HG03457 (cell line): Measurements from ENCODE around the gene MCTP1.
A peak's percentile ranks its signal among the peaks of the same experiment; 100 is the strongest.
"Not testable (repeated sequence)": the region's sequence is repeated elsewhere in the genome, so short reads cannot be mapped to it uniquely, and the experiment has no call there.

Experiments used
- ATAC-seq: cut with Tn5 transposase; IDR thresholded peaks from one replicate; pipeline ENCODE4 v1.9.1; 2021; ENCODE audit warnings: moderate number of reproducible peaks; ENCODE audit not compliant: unreplicated experiment

MCTP1 gene

DNA sequence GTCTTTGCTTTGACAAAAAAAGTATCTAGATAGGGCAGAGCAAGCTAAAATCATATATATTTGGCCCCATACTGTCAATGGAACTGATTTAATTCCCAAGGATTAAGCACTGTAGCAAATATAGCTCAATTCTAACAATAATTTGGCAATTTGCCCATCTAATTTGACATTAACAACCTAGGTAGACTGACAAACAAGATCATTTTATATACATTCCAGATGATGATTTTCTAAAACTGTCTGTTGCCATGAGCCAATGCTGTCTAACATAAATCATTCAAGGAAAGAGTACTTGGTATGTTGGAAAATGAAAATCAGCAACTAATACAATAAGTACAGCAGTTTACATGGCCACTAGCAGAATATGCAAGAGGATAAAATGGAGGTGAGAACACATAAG lies 32.1 kb downstream of the MCTP1 start:
- ATAC-seq: no peak

- ATAC-seq: no peak
Measured at GRCh38 chr5:95251185-95251584, 33.7 kb downstream of the MCTP1 start.

GRCh38 chr5:95244479-95244878 lies 40.4 kb downstream of the MCTP1 start:
- no peak for ATAC-seq

- ATAC-seq: peak; percentile 88
Measured at GRCh38 chr5:95241635-95242034, 43.3 kb downstream of the MCTP1 start.

DNA sequence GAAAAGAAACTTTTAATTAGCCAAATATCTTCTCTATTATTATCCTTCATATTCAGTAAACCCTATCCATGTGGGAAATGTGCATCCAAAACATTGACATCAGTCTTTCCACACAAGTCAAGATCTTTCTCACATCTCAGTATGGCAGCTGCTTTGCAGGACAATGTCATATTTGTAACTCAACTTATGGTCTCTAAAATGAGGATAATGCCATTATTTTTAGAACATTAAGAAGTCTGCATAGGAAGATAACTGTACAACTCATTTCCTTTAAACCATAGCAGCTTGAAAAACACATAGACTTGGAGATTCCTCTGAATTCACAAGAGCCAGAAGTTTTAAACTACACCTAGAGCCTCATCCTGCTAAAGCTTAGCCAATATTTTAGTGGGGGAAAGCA lies 43.7 kb downstream of the MCTP1 start:
- ATAC-seq: no peak

DNA sequence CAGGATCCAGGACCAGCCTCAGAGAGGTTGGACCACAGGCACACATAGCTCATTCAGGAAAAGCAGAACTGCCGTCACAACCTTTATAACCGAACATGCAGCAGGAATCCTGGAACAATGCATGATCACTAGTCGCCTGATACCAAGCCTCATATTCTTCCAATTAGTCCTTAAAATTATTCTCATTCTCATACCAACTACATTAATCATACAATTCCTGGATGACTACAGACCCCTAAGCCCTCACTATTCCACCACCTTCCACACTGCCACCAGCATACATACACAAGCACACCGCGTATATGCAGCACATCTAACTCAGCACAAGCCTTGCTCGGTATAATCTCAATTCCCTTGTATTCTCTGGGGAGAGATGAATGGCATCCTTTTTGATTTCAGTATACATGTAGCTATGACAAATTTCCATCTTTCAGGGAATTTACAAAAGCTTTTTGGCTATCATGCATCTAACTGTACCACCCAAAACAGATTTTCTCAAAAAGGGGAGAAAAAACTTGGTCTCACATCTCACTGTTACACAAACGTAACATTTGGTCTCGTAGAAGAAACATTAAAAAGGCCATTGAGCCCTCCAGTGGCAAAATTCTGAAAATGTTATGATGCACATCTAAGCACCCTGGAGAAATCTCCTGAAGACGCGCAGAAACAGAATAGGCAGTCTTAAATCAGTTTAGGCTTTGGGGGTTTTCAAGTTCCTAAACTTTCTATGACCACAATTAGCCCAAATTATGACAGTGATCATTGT lies 46.2 kb downstream of the MCTP1 start:
- no peak for ATAC-seq

DNA sequence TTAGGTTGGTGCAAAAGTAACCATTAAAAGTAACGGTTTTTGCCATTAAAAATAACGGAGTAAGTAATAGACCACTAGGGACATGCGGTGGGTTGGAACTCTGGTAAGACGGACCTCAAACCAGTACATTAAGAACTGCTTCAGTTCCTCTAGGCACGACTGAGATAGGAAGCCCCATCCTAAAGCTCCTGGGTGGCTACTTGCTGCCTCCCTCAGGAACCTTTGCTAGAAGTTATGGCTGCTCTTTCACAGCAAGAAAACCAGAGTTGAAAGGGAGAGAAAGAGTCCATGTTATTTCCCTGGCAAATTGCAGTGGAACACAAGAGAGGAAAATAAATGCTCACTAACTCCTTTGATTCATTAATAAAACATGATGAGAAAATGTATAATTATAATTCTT lies 47.6 kb downstream of the MCTP1 start:
- ATAC-seq: no peak

DNA sequence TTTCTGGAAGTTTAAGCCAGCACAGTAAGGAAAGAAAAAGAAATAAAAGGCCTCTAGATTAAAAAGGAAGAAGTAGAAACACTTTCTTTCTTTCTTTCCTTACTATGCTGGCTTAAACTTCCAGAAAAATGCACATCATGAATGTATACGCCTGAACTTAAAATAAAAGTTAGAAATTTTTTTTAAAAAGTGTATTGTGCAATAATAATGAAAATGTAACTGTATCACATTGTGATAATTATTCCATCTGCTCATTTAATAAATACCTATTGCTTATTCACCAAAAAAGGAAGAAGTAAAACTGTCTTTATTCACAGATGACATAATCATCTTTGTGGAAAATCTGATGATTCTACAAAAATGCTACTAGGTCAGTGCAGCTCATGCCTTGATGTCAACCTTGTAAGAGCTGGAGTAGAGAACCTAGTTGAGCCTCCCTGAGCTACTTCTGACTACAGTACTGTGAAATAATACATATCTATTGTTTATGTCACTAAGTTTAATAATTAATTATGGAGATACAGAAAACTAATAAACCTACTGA lies 49.4 kb downstream of the MCTP1 start:
- no peak for ATAC-seq

DNA sequence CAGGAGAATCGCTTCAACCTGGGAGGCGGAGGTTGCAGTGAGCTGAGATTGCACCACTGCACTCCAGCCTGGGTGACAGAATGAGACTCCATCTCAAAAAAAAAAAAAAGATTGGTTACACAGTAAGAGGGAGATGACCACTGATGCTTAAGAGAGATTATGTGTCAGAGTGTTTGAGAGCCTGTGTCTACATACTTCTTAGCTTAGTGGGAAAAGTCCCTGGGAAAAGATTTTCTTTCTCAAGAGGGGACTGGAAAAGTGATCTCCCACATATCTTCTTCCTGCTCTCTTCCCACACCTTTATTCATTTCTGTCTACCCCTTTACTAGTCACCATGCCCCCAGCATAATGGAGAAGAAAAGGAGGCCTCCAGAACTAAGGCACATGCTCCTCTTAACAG lies 55.2 kb downstream of the MCTP1 start:
- ATAC-seq: no peak

DNA sequence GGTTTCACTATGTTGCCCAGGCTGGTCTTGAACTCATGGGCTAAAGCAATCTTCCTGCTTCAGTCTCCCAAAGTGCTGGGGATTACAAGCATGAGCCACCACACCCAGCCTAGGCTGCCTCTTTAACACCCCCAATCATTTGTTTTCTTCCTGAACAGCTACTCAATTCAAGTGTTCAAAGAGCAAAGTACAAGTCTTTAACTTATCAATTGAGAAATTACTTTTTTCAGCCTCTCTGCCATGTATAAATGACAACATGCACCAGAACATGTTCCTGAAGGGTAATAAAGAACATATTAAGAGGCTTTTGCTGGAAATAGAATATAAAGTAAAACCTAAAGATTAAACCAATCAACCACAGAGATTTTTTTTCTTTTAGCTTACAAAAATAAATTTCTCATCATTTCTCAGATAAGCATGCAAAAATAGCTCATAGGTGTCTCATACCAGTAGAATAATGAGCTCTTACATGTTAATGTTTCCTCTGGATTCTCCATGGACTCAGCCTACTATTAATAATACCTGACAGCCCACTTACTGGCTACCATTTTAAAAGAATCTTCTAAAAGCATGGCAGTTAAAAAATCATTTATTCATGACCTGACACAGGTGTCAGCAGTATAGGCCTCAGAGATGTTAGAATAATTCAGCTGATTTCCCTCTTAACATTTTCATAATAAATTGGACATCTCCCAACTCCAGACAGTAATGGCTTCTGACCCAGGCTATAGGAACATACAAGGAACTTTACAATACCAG lies 60.0 kb downstream of the MCTP1 start:
- no peak for ATAC-seq

DNA sequence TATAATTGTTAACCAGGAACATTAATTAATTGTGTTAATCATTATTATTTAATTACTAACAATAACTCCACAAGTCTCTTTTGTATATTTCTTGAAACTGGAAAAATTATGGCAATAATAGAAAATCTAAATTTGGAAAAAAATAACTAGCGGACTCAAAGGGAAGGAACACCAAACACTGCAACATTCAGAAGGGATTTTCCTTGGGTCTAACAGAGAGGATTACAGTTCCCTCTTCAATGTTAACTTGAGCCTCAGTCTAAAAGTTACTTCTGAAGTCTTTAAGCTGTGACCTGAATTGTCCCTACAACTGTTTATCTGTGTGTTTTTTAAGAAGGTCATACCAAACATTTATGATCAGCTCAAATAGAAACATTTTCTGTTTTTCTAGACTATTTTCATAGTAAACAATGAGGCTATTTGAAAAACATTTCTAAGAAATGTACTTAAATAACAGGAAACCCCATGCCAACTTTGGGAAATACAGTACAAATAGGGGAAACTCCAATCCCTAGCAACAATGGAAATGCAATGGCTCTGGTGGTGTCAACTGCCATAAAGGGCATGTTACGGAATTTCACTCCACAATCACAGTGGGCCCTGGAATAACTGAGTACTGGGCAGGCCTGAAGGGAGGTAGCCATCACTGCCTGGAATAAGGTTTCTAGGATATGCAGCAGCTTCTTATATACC lies 61.2 kb downstream of the MCTP1 start:
- ATAC-seq: no peak

- no peak for ATAC-seq
Measured at GRCh38 chr5:95222836-95223235, 62.1 kb downstream of the MCTP1 start.

GRCh38 chr5:95221234-95221633 lies 63.7 kb downstream of the MCTP1 start:
- no peak for ATAC-seq

DNA sequence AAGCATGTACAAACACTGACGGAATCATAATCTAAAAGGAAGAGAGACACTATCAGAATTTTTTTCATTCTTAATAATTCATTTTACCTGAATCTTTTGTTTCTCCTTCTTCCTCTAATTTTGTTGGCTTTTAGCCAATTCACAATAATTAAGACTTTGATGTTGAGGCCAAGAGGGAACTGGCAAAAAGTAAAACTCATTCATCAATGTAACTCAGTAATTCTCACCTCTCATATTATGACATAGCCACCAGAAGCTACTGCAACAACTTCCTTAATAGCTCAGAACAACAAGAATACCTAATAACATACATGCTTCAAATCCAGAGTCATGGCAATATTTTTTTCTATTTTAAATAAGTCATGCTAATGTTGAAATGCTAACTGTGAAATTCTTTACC lies 64.5 kb downstream of the MCTP1 start:
- no peak for ATAC-seq

GRCh38 chr5:95219411-95219810 lies 65.5 kb downstream of the MCTP1 start:
- no peak for ATAC-seq

DNA sequence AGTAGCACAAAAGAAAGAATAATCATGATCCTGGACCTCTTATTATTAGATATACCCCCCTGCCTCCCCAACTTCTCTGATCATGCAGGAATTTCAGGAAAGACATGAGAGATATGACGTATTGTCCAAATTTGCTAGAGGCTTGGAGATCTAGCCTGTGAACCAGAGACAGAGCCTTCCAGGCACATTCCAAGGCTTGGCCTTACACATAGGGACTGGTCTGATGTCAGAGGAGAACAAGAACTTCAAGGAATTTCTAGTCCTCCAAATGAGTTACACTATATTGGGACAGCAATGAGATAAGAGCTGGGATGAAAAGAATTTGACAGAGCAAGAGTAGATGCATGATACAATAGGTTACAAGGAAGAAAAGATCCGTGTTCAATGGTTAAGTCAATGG lies 67.0 kb downstream of the MCTP1 start:
- ATAC-seq: no peak

DNA sequence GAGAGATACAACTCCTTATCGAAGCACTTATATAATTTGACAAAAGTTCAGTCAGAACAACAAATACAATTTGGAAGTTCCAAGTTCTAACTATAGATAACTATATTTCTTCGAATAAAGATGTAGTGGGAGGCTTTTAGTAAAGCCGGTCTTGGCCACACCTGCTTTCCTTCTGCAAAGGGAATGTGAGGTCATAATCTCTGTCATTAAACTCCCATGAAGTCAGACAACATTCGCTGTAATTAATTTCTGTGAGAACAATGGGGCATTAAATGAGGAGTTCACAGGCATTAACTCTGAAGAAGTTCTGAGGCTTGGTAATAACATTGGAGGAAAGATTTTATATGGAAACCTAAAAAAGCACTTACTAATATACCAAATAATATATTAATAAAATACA lies 67.5 kb downstream of the MCTP1 start:
- no peak for ATAC-seq

DNA sequence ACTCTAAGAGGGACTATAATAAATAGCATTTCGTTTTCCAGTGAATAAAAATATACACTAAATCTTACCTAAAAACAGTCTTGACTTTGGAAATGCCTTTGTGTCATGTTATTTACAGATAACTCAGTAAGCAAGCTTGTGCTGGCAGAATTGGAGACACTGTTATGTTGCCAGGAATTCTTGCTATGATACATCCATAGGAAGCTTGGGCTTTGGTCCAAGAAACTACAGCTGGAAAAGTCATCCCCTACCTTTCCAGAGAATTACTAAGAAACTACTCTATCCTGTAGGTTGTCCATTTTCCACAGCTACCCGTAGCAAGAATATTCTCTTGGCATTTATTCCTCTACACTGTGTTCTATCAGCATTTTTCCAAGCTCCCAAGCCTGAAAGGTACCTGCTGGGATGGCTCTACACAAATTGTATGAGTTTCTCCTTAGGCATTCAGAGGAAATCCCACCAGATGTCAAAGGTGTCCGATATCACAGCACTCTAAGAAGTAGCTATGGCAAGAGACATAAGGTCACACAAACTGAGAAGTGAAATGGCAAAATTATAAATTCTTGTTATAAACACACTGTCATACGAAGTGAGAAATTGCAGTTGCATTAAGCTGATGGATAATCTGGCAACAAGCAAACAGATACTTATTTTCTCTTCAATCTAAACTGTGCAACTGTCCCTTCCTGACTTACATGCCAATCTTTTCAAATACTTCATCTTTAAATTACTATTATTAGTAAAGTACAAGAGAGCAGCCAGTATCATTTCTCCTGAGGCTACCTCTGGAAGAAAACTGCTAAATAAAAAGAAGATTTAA lies 68.5 kb downstream of the MCTP1 start:
- no peak for ATAC-seq

DNA sequence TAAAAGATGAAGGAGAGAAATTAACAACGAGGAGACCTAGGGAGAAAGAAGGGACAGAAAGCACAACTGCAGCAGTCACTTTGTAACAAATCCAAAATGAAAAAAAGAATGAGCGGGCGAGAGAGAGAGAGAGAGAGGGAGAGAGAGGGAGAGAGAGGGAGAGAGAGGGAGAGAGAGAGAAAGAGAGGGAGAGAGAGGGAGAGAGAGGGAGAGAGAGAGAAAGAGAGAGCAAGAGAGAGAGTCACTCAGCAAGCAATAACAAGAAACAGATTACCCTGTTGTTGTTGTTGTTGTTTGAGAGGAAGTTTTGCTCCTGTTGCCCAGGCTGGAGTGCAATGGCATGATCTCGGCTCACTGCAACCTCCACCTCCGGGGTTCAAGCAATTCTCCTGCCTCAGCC lies 77.1 kb downstream of the MCTP1 start:
- not testable (repeated sequence) for ATAC-seq

- ATAC-seq: no peak
Measured at GRCh38 chr5:95194856-95195255, 90.0 kb downstream of the MCTP1 start.

DNA sequence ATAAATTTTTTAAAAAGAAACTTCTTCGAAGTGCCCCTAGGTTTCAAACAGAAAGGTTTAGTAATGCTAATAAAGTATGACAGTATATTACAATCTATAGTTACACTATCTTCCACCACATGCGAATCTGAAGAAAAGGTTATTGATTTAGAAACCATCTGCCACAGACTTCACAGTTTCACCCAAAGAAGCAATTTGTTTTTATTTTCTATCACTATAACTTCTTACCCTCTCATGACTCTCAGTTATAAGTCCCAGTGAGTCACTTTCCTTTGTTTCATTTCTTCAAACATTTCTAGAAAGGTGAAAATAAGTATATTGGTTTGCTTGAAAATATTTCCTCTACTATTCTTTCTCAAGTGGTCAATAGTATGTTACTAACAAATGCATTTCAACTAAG lies 93.6 kb downstream of the MCTP1 start:
- peak; percentile 78 for ATAC-seq
